IMR-90 (cell line): ENCODE results near the gene LRRC40.
A peak's percentile ranks its signal among the peaks of the same experiment; 100 is the strongest.

Experiments
- CHD1 ChIP-seq: IDR thresholded peaks from 2 replicates; pipeline ENCODE4 v1.6.1; 2012; ENCODE audit warnings: low read depth, low read length, improper control_type of control experiment
- CTCF ChIP-seq: conservative IDR thresholded peaks from 2 replicates; pipeline ENCODE4 v1.5.1; 2012; ENCODE audit warnings: mild to moderate bottlenecking, low read depth, low read length, improper control_type of control experiment
- ELK1 ChIP-seq: fragments of 150-350 bp; IDR thresholded peaks from 2 replicates; pipeline ENCODE4 v1.6.1; 2016; ENCODE audit warnings: low read depth, mild to moderate bottlenecking, low read length, moderate library complexity, borderline replicate concordance
- FOS ChIP-seq: fragments of 150-350 bp; IDR thresholded peaks from 2 replicates; pipeline ENCODE4 v1.6.1; 2016; ENCODE audit warnings: low read depth, low read length
- MAFK ChIP-seq: IDR thresholded peaks from 2 replicates; pipeline ENCODE4 v1.6.1; 2012; ENCODE audit warnings: low read depth, low read length, improper control_type of control experiment
- MAZ ChIP-seq: IDR thresholded peaks from 2 replicates; pipeline ENCODE4 v1.6.1; 2012; ENCODE audit warnings: low read depth, mild to moderate bottlenecking, low read length, improper control_type of control experiment, moderate library complexity, borderline replicate concordance
- MXI1 ChIP-seq: IDR thresholded peaks from 2 replicates; pipeline ENCODE4 v1.6.1; 2012; ENCODE audit warnings: low read depth, mild to moderate bottlenecking, low read length, moderate library complexity, borderline replicate concordance
- POLR2A ChIP-seq: IDR thresholded peaks from 2 replicates; pipeline ENCODE4 v1.6.1; 2012; ENCODE audit warnings: mild to moderate bottlenecking, low read depth, low read length
- RAD21 ChIP-seq: IDR thresholded peaks from 2 replicates; pipeline ENCODE4 v1.6.1; 2012; ENCODE audit warnings: low read length, improper control_type of control experiment
- RFX5 ChIP-seq: IDR thresholded peaks from 2 replicates; pipeline ENCODE4 v1.8.0; 2012; ENCODE audit warnings: low read depth, mild to moderate bottlenecking, low read length, moderate library complexity
- SMC3 ChIP-seq: fragments of 150-350 bp; IDR thresholded peaks from 2 replicates; pipeline ENCODE4 v1.6.1; 2016; ENCODE audit warnings: low read depth, mild to moderate bottlenecking, antibody characterized with exemption, low read length, moderate library complexity
- TF ChIP-seq, protein P1 (sequence below): fragments of 150-350 bp; IDR thresholded peaks from 2 replicates; pipeline ENCODE4 v1.6.1; 2017; ENCODE audit warnings: mild to moderate bottlenecking, antibody characterized with exemption, low read length, low read depth

- TF ChIP-seq CTCF (no peak), RAD21 (no peak), MXI1 (no peak), POLR2A (no peak), FOS (peak; percentile 87), SMC3 (no peak), CHD1 (no peak), MAFK (no peak), RFX5 (no peak), MAZ (no peak), ELK1 (no peak)
- TF ChIP-seq, protein P1, sequence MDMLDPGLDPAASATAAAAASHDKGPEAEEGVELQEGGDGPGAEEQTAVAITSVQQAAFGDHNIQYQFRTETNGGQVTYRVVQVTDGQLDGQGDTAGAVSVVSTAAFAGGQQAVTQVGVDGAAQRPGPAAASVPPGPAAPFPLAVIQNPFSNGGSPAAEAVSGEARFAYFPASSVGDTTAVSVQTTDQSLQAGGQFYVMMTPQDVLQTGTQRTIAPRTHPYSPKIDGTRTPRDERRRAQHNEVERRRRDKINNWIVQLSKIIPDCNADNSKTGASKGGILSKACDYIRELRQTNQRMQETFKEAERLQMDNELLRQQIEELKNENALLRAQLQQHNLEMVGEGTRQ, result no peak
Observed at GRCh38 chr1:70146488-70146887, 58.9 kb downstream of the LRRC40 start.
